Epithelial cell of esophagus (primary cell): Measurements from ENCODE around the gene HOXC10.

Source experiments
- DNase-seq: peaks from one replicate; pipeline ENCODE4 v3.0.0; 2010; ENCODE audit warnings: low read depth
- H3K4me3 ChIP-seq: 2 replicates; pipeline ENCODE4 v1.5.1; 2011; ENCODE audit warnings: mild to moderate bottlenecking, low read length, control low read depth
- TF ChIP-seq, protein P1 (sequence below): IDR thresholded peaks from 2 replicates; pipeline ENCODE4 v1.5.1; 2011; ENCODE audit warnings: low read depth, mild to moderate bottlenecking, low read length, control low read depth, inconsistent platforms; ENCODE audit not compliant: insufficient read depth; ENCODE audit errors: missing control alignments

HOXC10 gene

GRCh38 chr12:53939141-53940108 is 45.5 kb upstream of the HOXC10 start:
- H3K4me3 ChIP-seq = no peak overlapping the region
- TF ChIP-seq, protein P1, sequence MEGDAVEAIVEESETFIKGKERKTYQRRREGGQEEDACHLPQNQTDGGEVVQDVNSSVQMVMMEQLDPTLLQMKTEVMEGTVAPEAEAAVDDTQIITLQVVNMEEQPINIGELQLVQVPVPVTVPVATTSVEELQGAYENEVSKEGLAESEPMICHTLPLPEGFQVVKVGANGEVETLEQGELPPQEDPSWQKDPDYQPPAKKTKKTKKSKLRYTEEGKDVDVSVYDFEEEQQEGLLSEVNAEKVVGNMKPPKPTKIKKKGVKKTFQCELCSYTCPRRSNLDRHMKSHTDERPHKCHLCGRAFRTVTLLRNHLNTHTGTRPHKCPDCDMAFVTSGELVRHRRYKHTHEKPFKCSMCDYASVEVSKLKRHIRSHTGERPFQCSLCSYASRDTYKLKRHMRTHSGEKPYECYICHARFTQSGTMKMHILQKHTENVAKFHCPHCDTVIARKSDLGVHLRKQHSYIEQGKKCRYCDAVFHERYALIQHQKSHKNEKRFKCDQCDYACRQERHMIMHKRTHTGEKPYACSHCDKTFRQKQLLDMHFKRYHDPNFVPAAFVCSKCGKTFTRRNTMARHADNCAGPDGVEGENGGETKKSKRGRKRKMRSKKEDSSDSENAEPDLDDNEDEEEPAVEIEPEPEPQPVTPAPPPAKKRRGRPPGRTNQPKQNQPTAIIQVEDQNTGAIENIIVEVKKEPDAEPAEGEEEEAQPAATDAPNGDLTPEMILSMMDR = no peak
- peak; percentile 88 for DNase-seq

DNA sequence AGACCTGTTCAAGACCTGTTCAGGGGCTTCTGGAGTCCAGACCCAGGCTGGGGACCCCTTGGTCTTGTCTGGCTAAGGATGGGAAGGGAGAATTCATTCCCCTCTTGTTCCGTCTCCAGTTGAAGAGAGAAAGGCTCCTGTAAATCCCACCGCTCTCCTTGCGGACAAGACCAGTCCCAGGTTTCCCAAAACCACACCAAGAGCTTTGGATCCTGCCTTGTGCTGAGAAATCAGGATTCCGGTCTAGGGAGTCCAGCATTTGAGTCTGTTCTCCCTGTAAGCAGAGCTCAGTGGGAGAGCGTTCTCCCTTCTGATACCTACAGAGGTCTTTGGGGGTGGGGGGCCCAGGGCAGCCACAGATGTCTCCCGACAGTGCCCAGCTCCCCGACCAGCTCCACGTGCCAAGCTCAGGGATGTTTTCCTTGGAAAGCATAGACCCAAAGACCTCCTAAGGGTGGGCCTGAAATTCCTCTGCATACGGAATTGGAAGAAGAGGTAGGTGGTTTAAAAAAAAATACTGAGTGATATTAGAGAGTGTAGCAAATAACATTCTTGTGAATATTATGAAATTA is 44.4 kb upstream of the HOXC10 start:
- H3K4me3 ChIP-seq = no peak overlapping the region
- TF ChIP-seq, protein P1 = no peak
- DNase-seq = no peak

DNA sequence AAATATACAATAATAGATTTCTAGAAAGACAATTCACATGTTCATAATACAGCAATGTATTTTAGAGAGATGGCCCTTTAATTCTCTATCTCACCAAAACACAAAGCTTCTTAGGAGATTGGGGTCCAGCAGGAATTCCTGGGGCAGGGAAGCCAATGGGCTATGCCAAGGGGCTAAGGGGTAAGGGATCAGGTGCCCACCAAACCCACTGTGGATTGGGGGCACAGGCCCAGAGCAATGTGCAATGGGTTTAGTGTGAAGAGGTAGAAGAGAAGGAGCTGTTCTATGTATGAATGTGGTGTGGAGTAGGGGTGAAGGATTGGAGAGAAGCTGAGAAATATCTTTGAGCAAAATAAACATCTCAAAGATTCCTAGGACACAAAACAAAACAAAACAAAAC is 43.8 kb upstream of the HOXC10 start:
- TF ChIP-seq, protein P1 = no peak
- no peak overlapping the region for H3K4me3 ChIP-seq
- DNase-seq = no peak

DNA sequence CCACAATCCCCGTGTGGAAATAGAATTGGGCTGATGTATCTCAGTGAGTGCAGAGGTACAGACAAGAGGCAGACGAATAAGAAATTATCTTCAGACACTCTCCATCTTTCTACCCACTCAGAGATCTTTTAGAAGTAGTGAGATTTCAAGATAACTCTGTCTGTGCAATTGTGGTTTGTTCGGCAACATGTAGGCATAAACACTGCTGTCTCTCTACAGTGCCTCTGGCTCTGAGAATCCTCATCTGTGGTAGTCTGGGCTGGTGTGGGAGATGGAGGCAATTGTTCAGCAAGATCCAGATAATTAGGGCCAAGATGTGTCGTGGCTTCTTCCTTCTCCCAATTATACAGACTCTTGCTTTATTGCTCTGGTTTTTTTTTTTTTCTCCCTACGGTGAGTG is 43.2 kb upstream of the HOXC10 start:
- TF ChIP-seq, protein P1 = no peak

GRCh38 chr12:53942467-53942997 is 42.4 kb upstream of the HOXC10 start:
- no peak for DNase-seq

More for the DNA sequence above, 43.2 kb upstream of the HOXC10 start:
- no peak for DNase-seq
- H3K4me3 ChIP-seq = no peak overlapping the region

GRCh38 chr12:53944209-53944608 is 40.7 kb upstream of the HOXC10 start:
- H3K4me3 ChIP-seq = no peak overlapping the region
- TF ChIP-seq, protein P1 = no peak
- DNase-seq = no peak

More at GRCh38 chr12:53942467-53942997, 42.4 kb upstream of the HOXC10 start:
- TF ChIP-seq, protein P1 = no peak
- H3K4me3 ChIP-seq = no peak overlapping the region
